C4-2B (cell line): ENCODE data around the gene SCUBE1.

Experiments
- ZFX ChIP-seq: fragments of 450-650 bp; IDR thresholded peaks from 2 replicates; pipeline ENCODE4 v1.6.1; 2017
- TF ChIP-seq, protein P1 (sequence below): fragments of 450-650 bp; conservative IDR thresholded peaks from 2 replicates; pipeline ENCODE4 v1.5.1; 2017; ENCODE audit warnings: mild to moderate bottlenecking

DNA sequence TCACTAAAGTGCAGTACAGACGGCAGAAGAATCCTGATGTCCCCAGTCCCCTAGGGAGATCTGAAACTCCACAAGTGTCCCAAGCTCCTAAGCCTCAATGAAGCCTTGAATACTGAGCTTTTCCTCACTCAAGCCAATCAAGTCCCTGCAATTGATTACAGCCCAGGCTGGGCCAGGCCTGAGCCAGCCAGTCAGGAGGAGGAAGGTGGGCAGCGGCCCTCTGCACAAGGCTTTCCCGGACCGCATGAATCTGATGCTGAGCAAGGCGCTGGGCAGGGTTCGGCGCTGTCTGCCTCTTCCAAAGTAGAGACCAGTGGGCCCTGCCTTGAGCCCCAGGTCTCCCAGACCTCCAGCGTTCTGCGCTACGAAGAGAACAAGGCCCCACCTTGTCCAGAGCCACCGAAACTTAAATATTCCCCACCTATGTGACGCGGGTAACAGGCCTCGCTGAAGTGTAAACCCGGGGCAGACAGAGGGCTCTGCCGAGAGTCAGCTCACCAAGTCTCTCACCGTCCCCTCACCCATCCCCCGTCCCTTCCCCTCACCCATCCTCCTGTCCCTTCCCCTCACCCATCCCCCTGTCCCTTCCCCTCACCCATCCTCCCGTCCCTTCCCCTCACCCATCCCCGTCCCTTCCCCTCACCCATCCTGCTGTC, 63.2 kb downstream of the SCUBE1 start:
- TF ChIP-seq, protein P1, sequence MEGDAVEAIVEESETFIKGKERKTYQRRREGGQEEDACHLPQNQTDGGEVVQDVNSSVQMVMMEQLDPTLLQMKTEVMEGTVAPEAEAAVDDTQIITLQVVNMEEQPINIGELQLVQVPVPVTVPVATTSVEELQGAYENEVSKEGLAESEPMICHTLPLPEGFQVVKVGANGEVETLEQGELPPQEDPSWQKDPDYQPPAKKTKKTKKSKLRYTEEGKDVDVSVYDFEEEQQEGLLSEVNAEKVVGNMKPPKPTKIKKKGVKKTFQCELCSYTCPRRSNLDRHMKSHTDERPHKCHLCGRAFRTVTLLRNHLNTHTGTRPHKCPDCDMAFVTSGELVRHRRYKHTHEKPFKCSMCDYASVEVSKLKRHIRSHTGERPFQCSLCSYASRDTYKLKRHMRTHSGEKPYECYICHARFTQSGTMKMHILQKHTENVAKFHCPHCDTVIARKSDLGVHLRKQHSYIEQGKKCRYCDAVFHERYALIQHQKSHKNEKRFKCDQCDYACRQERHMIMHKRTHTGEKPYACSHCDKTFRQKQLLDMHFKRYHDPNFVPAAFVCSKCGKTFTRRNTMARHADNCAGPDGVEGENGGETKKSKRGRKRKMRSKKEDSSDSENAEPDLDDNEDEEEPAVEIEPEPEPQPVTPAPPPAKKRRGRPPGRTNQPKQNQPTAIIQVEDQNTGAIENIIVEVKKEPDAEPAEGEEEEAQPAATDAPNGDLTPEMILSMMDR, result no peak
- no peak for TF ChIP-seq ZFX
